Renal cortex interstitium (tissue), 11 donors: Measurements from ENCODE around the gene GRK2. TPM values are rescaled to one million over a fixed set of nuclear protein-coding genes. Genes with fewer than 3 reads are reported as not detected.

Experiments
- DNase-seq, 11 donors: peaks; one replicate each; pipeline ENCODE4 v3.0.0-alpha.2; 2013; ENCODE audit warnings: low read depth in 9 of 11, low spot score in 4 of 11; ENCODE audit errors: extremely low read depth in 1 of 11
- polyA plus RNA-seq, 3 donors: library from polyadenylated mRNA; unstranded; fragments of 120-200 nt; gene quantifications; one replicate each; pipeline ENCODE4 v1.2.1, GENCODE V29; 2013; ENCODE audit not compliant: insufficient read length in 3 of 3

GRK2 gene
- polyA plus RNA-seq, 3 donors = 52.3 to 67.2 (median 56.8) TPM

GRCh38 chr11:67265633-67266448, 432 bp upstream of the GRK2 start:
- peak in 3 of 11 donors; percentile 65 to 71 (median 68) for DNase-seq

DNA sequence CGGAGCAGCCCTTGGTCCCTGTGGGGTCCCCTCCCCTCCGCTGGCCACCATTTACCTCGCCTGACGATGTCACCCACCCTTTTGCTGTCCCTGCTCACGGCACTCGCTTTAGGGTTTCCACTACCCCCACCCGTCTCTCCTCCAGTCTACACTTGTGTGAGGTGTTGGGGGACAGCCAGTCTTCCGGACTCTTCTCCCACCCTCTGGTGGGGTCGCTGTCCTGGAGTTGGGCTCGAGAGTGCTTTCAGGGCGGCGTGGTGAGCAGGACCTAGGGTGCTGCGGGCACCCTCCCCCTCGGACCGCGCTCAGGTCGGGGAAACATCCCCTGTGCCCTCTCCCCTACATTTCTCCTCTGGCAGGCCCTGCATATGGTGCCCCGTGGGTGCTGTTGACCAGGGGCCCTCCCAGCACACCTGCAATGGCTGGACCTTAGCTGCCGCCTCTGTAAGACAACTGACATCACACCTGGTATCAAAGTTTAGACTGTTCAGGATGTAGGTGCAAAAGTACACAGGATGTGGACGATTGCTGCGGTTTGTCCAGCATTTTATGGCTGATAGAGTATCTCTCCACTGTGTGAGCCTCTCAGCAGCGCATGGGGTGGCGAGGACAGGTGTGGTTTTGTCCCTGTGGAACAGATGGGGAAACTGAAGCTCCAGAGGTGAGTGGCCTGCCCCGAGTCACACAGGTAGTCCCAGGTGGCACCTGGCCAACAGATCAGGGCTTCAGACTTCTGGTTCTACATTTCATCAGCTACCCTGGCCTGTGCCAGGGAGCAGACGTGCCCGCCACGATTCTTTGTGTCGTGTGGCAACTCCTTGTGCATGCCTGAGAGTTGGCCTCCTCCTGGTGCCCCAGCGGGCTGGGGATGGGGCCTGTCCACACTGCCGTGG, 1.2 kb downstream of the GRK2 start:
- DNase-seq = no peak

- no peak for DNase-seq
These were observed 2.0 kb downstream of the GRK2 start for GRCh38 chr11:67268081-67268961.

DNA sequence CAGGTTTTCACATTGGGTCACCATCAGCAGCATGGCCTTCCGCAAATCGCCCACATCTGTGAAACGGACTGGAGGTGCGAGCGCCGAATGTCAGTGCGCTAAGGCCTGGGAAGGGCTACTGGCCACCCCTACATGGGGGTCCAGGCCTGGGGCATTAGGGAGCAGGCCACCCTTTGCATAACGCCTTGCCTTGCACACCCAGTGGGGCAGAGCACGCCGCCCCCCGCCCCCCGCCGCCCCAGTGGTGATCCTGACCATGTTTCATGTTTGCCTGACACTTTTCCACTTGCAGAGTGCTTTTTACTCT, 2.6 kb downstream of the GRK2 start:
- DNase-seq = no peak

- DNase-seq = no peak
These were observed 3.4 kb downstream of the GRK2 start for GRCh38 chr11:67269401-67270255.

DNA sequence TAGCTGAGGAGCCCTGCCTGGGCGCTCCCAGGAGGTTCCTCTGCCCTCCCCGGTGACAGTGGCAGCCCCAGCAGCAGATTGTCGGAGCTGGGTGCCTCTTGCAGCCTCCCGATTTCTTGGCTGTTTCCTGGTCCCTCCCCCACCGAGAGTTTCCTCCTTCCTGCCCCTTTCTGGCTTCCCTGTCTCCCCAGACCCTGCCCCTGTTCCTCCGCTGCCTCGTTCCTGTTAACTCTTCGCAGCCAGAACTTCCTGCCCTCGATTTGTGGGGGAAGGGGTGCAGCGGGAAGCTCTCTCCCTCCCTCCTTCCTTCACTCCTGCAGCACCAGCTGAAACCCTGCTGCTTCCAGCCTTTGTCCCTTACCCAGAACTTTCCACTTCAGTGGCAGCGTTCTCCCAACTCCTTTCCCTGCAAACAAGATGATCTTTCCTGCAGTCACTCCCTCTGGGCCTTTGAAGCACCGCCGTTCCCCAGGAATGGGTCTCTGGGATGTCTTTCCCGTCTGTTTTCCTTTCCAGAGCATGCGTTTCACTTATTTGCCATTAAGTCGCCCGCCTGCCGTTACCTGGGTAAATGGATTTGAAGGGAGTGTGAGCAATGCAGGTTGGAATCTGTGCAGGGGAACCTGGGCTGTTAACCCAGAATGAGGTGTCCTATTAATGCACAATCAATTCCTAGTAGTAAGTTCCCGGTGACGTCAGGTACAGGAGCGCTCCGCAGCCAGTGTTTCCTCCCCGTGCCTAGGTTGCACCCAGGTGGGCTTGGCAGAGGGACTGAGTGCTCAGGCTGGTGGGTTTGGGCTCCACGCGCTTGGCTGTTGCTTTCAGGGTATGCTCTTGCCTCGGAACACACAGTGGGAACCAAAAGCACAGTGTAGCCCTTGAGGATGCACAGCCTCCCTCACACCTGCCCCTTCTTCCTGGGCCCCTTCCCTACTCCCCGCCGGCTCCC, 4.3 kb downstream of the GRK2 start:
- peak in 6 of 11 donors; percentile 46 to 70 (median 66) for DNase-seq

DNA sequence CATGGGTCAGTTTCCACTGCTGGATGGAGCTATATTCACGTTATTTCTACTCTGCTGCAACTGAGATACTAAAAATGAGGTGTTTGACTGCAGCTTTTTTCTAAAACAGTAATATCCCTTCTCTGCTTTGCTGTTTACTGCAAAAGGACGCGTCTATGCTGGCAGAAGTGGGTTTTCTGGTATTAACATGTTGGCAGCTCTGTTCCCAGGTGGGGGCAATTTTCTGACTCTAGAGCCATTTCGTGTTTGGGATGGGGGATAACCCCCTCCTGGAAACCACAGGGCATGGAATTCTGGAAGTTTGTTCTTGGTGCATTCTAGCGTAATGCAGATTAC, 4.9 kb downstream of the GRK2 start:
- DNase-seq = no peak

DNA sequence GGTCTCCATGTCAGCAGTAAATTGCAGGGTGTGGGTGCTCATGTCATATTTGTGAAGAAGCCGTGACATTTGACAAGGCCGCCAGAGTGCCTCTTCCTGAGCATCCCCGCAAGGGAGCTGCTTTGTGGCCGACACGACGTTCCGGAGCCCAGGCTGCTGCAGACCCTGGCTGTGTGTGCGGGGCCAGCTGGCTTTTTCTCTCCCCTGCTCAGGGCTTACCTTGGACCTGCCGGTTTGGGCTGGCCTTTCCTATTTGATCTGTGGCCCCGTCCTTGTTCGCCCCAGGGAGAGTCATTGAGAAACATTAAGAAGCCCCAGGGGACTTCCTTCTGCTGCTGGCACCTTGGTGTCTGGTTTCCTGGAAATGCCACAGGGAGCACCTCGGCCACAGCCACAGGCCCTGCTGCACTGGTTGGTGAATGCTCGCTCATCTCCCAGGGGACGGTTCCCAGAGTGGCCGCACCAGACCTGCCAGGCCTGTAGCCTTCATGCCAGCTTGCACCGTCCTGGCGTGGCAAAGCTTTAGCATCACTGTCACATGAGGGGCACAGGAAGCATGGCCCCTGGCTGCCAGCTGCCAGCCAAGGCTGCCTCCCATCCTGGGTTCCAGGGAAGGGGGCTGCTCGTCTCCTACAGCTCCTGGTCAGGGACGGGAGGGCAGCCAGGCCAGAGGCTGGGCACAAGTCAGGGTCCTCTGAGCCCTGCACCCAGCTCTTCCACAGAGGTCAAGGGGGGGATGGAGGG, 5.4 kb downstream of the GRK2 start:
- no peak for DNase-seq

DNA sequence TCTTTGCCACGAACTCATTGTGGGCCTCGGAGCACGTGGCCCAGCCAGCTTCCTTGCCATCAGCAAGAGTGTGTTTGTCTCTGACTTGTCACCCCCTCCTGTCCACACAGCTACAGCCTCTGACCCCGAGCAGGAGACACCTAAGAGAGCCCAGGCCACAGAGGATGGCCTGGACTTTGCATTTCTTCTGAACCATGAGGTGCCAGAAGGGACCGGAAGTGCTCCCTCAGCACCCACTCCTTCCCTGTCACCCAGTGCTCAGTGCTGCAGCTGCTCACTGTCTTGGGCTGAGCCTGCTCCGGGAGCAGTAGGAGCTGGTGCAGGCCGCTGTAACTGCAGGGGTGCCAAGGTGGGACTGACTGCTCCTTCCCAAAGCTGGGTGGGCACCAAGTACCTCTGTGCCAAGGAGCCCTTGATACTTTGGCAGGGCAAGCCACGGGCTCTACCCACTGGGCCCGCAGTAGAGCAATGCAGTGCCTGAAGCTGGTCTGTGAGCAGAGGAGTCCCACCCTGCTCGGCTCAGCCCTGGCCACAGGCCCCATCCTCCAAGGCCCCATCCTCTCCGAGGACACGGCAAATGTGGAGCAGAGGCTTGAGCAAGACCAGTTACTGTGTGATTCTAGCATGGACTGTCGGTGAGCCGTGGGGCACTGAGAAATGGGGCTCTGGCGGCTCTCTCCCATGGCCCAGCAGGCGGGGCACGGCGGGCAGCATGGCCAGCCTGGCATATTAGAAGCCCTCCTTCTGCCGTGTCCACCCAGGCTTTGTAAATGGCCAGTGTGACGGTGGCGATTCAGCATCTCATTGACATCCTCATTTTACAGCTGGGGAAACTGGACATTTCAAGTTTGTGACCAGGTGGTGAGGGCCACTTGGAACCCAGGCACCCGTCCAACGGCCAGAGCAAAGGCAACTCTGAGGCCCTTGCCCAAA, 6.3 kb downstream of the GRK2 start:
- no peak for DNase-seq

DNA sequence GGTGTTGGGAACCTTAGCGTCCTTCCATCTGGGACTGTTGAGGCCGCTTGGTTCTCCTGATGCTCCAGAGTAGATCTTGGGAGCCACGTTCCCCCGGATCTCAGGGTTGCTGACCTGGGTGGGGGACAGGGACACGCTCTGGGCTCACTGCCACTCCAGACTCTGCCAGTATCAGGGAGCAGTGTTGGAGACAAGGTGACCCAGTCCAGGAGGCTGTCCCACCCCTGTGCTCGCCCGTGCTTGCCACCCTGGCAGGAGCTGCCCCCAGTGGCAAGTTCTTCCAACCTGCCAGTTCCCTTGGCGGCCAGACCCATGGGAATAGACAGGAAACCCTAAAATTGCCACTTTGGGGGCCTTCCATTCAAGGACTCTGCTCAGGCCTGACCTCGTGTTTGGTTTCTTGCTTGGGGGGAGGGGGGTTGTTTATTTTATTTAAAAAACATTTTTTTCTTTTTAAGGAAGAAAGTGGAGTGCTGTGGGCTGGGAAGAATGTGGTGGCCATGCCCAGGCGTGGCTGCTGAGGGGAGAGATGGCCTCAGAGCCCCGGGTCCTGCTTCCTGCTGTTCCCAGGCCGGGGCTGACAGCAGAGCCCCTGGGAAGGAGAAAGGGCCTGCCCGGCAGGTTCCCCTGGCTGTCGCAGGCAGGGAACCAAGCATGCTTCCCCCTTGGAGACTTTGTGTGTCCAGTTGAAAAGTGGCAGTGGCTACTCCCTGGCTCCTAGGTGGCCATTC, 7.2 kb downstream of the GRK2 start:
- no peak for DNase-seq

GRCh38 chr11:67274768-67275605, 8.7 kb downstream of the GRK2 start:
- DNase-seq = no peak

DNA sequence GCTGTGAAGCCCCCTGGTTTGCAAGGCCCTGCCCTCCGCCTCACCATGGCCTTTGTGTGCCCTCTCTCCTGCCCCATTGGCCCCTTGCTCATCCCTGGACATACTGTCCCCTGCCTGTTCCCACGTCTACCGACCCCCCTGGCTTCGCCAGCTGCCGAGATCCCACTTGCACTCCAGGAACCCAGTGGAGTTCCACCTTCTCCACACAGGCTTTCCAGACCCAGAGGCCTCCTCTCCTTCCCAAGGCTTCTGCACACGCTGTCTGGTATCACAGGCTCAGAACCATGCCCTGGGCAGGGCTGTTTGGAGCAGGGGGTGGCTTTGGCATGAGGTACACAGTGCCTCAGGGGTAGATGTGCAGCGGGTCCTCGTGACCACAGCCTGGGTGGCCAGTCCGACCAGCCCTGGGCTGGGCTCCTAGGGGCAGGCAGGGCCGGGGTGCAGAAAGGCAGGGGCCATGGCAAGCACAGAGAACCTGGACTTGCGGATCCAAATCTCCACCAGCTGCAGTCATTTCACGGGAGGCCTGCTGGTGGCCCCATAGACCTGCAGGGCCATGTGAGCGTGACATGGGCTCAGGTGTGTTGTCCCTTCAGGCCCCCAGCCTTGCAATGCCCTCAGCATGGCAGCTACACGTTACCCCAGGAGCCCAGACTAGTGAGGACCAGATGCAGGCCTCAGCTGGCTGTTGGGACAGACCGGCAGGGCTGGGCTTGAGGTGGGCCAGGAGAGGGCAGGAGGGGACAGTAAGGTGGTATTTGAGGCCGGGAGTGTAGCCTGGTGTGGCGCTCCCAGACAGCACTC, 9.5 kb downstream of the GRK2 start:
- DNase-seq = no peak

DNA sequence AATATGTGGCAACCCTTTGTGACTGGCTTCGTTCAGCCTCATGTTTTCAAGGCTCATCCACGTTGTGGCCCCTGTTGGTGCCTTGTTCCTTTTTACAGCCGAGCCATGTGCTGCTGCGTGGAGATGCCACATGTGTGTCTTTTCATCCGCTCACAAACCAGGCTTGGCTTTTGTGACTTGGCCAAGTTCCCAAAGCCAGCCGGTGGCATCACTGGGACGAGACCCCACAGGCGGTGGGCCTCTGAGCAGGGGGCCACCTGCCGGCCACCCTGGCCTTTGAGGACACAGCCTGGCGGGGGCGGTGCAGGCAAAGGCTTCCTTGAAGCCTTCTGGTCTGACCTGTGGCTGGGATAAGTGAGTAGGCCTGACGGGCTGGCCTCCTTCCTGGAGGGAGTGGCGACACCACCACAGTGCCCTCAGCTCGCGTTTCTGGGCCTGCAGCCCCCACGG, 10.5 kb downstream of the GRK2 start:
- no peak for DNase-seq
